GM12865 (cell line): ENCODE measurements around the gene CRCP.
A peak's percentile ranks its signal among the peaks of the same experiment; 100 is the strongest.
"Not testable (repeated sequence)": the region's sequence is repeated elsewhere in the genome, so short reads cannot be mapped to it uniquely, and the experiment has no call there.

Experiments used
- DNase-seq: peaks from one replicate; pipeline ENCODE4 v3.0.0; 2010; ENCODE audit warnings: low read depth
- H3K4me3 ChIP-seq: 2 replicates; pipeline ENCODE4 v1.5.1; 2011; ENCODE audit warnings: mild to moderate bottlenecking, low read depth, low read length, control low read depth
- CTCF ChIP-seq: IDR thresholded peaks from 2 replicates; pipeline ENCODE4 v1.5.1; 2011; ENCODE audit warnings: low read length, control low read depth, low read depth, inconsistent platforms; ENCODE audit not compliant: insufficient read depth; ENCODE audit errors: missing control alignments

CRCP gene

GRCh38 chr7:66114743-66115649 lies at the start of gene CRCP:
Gene CRCP, plus strand, starts transcription at chr7:66114847. Its CDS starts 116 bp downstream, at chr7:66114963.
- peak; percentile 34 for TF ChIP-seq CTCF
- DNase-seq: peak; percentile 90
- peak within 1 kb of the TSS; percentile 97 for H3K4me3 ChIP-seq

- DNase-seq: no peak
- no peak overlapping the region for H3K4me3 ChIP-seq
- no peak for TF ChIP-seq CTCF
These were observed 44.9 kb upstream of the CRCP start for GRCh38 chr7:66069732-66070131.

- no peak for DNase-seq
- no peak for TF ChIP-seq CTCF
- no peak overlapping the region for H3K4me3 ChIP-seq
These were observed 44.4 kb upstream of the CRCP start for GRCh38 chr7:66070222-66070621.

- peak; percentile 19 for DNase-seq
- not testable (repeated sequence) for H3K4me3 ChIP-seq
These were observed 42.4 kb upstream of the CRCP start for GRCh38 chr7:66072208-66072607.

GRCh38 chr7:66075590-66076461 lies 38.8 kb upstream of the CRCP start, which contains the start of gene ASL:
Gene ASL, plus strand, starts transcription at chr7:66075819. Its CDS starts 263 bp downstream, at chr7:66076082.
- peak within 1 kb of the TSS; percentile 80 for H3K4me3 ChIP-seq
- peak; percentile 95 for DNase-seq
- no peak for TF ChIP-seq CTCF

GRCh38 chr7:66076462-66077329 lies 38.0 kb upstream of the CRCP start:
- DNase-seq: no peak
- peak overlapping the region; percentile 80 for H3K4me3 ChIP-seq
- no peak for TF ChIP-seq CTCF
